Measurements from ENCODE around the gene UNK.

GRCh38 chr17:75819116-75819515 lies 34.5 kb downstream of the UNK start:
- TF ChIP-seq CTCF (IDR thresholded peaks at IDR 0.05) (no peak), POLR2A (IDR thresholded peaks at IDR 0.05) (no peak), EP300 (IDR thresholded peaks at IDR 0.05) (no peak)

Measured in tibial nerve (tissue), 4 donors.